Smooth muscle cell of the pulmonary artery (primary cell): ENCODE data around the gene HAAO. TPM values are rescaled to one million over a fixed set of nuclear protein-coding genes. Genes with fewer than 3 reads are reported as not detected.

Experiments used
- total RNA-seq: library from RNA; depleted of rRNA; stranded (reverse); fragments of >200 nt; gene quantifications from 2 replicates; pipeline ENCODE4 v1.2.3, GENCODE V29; 2014

HAAO gene
- 0.85 TPM in 1 of 2 replicates, not detected in the other for total RNA-seq

GRCh38 chr2:42792583-42793333 lies at the start of gene HAAO:
HAAO (minus strand) TSS chr2:42792583; CDS start chr2:42792536, 47 bp downstream.

GRCh38 chr2:42764096-42764495 lies 28.3 kb downstream of the HAAO start, which contains the start of gene OXER1:
OXER1 (minus strand) TSS chr2:42764135; CDS start chr2:42764062, 73 bp downstream.

Other genes starting within 250 kb of the HAAO start
- 21.7 and 23.7 TPM in 2 replicates for gene MTA3, start 224.0 kb downstream of the HAAO start, total RNA-seq
- 0.13 TPM in 1 of 2 replicates, not detected in the other for gene OXER1, start 28.4 kb downstream of the HAAO start, total RNA-seq